Superior temporal gyrus (tissue), 1 donor: ENCODE data around the gene ITSN1.

Experiments
- DNase-seq: peaks from one replicate; pipeline ENCODE4 v3.0.0-alpha.2; 2016; ENCODE audit errors: extremely low spot score

ITSN1 gene

GRCh38 chr21:33811167-33812010 lies 169.1 kb downstream of the ITSN1 start:
- no peak for DNase-seq

- no peak for DNase-seq
Observed at GRCh38 chr21:33813832-33814365, 171.6 kb downstream of the ITSN1 start.

- DNase-seq, result no peak
Observed at GRCh38 chr21:33815143-33815707, 172.9 kb downstream of the ITSN1 start.

- no peak for DNase-seq
Observed at GRCh38 chr21:33816174-33816573, 173.9 kb downstream of the ITSN1 start.

GRCh38 chr21:33817138-33817537 lies 174.8 kb downstream of the ITSN1 start:
- DNase-seq, result no peak

GRCh38 chr21:33817663-33818451 lies 175.6 kb downstream of the ITSN1 start:
- DNase-seq, result no peak

GRCh38 chr21:33820230-33820770 lies 178.0 kb downstream of the ITSN1 start:
- no peak for DNase-seq

- DNase-seq, result no peak
Observed at GRCh38 chr21:33820798-33821197, 178.5 kb downstream of the ITSN1 start.

GRCh38 chr21:33821503-33822322 lies 179.4 kb downstream of the ITSN1 start:
- DNase-seq, result no peak

- no peak for DNase-seq
Observed at GRCh38 chr21:33824156-33824941, 182.0 kb downstream of the ITSN1 start.

- no peak for DNase-seq
Observed at GRCh38 chr21:33825419-33825818, 183.1 kb downstream of the ITSN1 start.

- DNase-seq, result no peak
Observed at GRCh38 chr21:33825915-33826314, 183.6 kb downstream of the ITSN1 start.

- DNase-seq, result no peak
Observed at GRCh38 chr21:33828083-33828482, 185.8 kb downstream of the ITSN1 start.

GRCh38 chr21:33828577-33828976 lies 186.3 kb downstream of the ITSN1 start:
- DNase-seq, result no peak

GRCh38 chr21:33829844-33830243 lies 187.5 kb downstream of the ITSN1 start:
- DNase-seq, result no peak

- DNase-seq, result no peak
Observed at GRCh38 chr21:33831962-33832659, 189.8 kb downstream of the ITSN1 start.

GRCh38 chr21:33834801-33835500 lies 192.7 kb downstream of the ITSN1 start:
- no peak for DNase-seq

GRCh38 chr21:33835920-33836319 lies 193.6 kb downstream of the ITSN1 start:
- DNase-seq, result no peak

GRCh38 chr21:33836408-33836807 lies 194.1 kb downstream of the ITSN1 start:
- DNase-seq, result no peak
